ENCODE data around the gene MON1B. TPM values are rescaled to one million over a fixed set of nuclear protein-coding genes. Genes with fewer than 3 reads are reported as not detected.
"Not testable (repeated sequence)": the region's sequence is repeated elsewhere in the genome, so short reads cannot be mapped to it uniquely, and the experiment has no call there.

Gene MON1B
- total RNA-seq, 1 experiment from 2014 or later, result 4.3 TPM

DNA sequence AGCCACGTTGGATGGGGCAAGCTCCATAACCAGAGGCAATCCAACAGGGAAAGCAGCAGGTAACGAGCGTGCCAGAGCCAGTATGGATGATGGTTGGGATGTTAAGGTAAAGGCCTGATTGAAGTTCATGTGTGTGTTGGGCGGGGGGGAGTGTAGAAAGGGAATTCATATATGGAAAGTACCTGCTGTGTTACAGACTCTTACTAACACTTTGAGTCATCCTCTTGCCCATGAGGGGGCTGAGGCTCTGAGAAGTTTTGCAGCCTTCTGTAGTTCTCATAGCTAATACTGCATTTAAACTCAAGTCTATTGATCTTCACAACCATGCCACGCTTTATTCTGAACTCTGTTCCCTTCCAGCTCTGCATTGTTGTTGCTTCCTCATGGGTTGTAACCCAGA, 36.8 kb downstream of the MON1B start:
- DNase-seq (ENCODE audit: low read depth), result no peak
- in situ Hi-C loops (cut with HindIII; ENCODE audit: low pct_unique_long_range_greater_than_20kb, low sequenced_read_pairs), result no loop called here

DNA sequence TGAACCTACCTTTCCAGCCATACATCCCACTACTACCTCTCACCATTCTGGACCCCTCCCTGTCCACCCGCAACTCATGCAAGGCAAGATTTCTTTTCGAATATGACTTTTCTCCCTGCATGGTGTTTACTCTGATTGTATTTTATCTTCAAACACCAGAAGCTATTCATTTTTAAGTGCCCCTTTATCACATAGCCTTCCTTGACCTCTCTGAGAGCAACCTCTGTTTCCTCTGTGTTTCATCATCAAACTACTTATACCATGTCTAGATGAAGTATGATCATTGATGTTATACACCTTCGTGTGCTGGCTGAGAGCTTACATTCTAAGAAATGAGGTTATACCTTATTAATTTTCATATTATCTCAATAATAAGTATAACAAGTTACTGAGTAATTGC, 40.1 kb downstream of the MON1B start:
- in situ Hi-C loops (cut with HindIII; ENCODE audit: low pct_unique_long_range_greater_than_20kb, low sequenced_read_pairs), result no loop called here
- DNase-seq (ENCODE audit: low read depth), result no peak

DNA sequence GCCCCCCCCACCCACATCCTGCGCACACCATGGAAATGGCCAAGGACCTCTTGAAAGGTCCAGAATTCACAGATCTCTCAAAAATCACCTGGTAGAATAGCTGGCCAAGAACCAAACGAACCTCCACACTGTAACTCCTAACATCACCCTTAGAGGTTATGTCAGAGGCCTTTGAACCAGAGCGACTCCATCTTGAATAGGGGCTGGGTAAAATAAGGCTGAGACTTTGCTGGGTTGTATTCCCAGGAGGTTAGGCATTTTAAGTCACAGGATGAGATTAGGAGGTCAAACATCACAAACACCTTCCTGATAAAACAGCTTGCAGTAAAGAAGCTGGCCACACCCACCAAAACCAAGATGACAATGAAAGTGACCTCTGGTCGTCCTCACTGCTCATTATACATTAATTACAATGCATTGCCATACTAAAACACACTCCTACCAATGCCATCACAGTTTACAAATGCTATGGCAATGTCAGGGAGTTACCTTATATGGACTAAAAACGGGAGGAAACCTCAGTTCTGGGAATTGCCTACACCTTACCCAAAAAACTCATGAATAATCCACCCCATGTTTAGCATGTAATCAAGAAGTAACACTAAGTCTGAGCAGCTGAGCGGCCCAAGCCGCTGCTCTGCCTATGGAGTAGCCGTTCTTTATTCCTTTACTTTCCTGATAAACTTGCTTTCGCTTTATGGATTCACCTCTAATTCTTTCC, 43.0 kb downstream of the MON1B start:
- no peak for DNase-seq (ENCODE audit: low read depth)
- in situ Hi-C loops (cut with HindIII; ENCODE audit: low pct_unique_long_range_greater_than_20kb, low sequenced_read_pairs), result no loop called here

- in situ Hi-C loops (cut with HindIII; ENCODE audit: low pct_unique_long_range_greater_than_20kb, low sequenced_read_pairs), result no loop called here
- no peak for DNase-seq (ENCODE audit: low read depth)
Measured at GRCh38 chr16:77234611-77235010, 43.6 kb downstream of the MON1B start.

GRCh38 chr16:77236063-77236511, 45.1 kb downstream of the MON1B start:
- in situ Hi-C loops (cut with HindIII; ENCODE audit: low pct_unique_long_range_greater_than_20kb, low sequenced_read_pairs), result no loop called here
- peak; percentile 75 for DNase-seq (ENCODE audit: low read depth)

DNA sequence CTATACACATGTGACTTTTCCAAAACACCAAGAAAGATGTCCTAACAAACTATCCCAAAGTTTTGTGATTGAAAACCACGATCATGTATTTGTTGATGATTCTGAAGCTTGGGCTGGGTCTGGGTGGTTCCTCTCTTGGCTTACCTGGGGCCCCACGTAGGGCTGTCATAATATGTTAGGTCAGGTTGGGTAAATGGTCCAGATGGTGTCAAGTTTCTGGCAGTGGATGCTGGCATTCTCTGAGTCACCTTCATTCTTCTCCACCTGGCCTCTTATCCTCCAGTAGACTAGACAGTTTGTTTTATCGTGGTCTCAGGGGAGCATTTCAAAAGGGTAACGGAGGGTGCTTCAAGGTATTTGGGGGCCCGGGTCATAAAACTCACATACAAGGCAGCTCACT, 47.6 kb downstream of the MON1B start:
- DNase-seq (ENCODE audit: low read depth), result no peak
- in situ Hi-C loops (cut with HindIII; ENCODE audit: low pct_unique_long_range_greater_than_20kb, low sequenced_read_pairs), result no loop called here

GRCh38 chr16:77242471-77242870, 51.5 kb downstream of the MON1B start:
- in situ Hi-C loops (cut with HindIII; ENCODE audit: low pct_unique_long_range_greater_than_20kb, low sequenced_read_pairs); DNase-seq (ENCODE audit: low read depth): not testable (repeated sequence)

GRCh38 chr16:77246150-77246549, 55.2 kb downstream of the MON1B start:
- in situ Hi-C loops (cut with HindIII; ENCODE audit: low pct_unique_long_range_greater_than_20kb, low sequenced_read_pairs), result no loop called here
- DNase-seq (ENCODE audit: low read depth), result no peak

DNA sequence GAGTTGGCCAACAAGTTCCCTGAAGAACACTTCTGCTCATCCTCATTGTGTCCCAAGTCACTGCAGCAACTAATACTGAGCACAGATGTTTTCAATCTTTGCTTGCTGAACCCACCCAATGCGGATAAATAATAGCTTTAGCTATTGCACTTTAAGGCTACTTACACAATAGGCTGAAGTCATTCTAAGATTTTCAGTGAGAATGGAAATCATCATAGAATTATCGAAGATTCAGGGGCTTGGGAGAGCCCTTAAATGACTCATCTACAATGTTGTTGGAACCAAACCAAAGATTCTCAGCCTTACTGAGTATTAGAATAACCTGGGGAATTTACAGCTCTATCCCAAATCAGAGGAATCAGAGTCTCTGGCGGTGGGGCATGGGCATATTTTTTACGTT, 59.4 kb downstream of the MON1B start:
- in situ Hi-C loops (cut with HindIII; ENCODE audit: low pct_unique_long_range_greater_than_20kb, low sequenced_read_pairs), result no loop called here
- no peak for DNase-seq (ENCODE audit: low read depth)

Other genes starting within 250 kb of the MON1B start
- 2.0 and 18.5 TPM in 2 replicates for gene SYCE1L, start 8.2 kb downstream of the MON1B start, total RNA-seq (2014; rRNA removed; shearing (Covaris generic); ENCODE audit: low replicate concordance)
- gene ADAMTS18, start 243.8 kb downstream of the MON1B start, total RNA-seq (2014; rRNA removed; shearing (Covaris generic); ENCODE audit: low replicate concordance), result not detected in 2 replicates